ENCODE data around the gene USP54. TPM values are rescaled to one million over a fixed set of nuclear protein-coding genes. Genes with fewer than 3 reads are reported as not detected.

USP54 gene
- total RNA-seq, 1 experiment from 2014 or later, result 37.9 TPM

- Histone ChIP-seq H3K4me1 (ENCODE audit: insufficient read depth, low read length) (no peaks in the 10 kb centered on the region), H4K5ac (ENCODE audit: insufficient read length, low read depth, low read length) (no peak overlapping the region), H2AFZ (ENCODE audit: low read length) (no peak overlapping the region), H3K23me2 (ENCODE audit: insufficient read length, low read depth, low read length, poor library complexity, severe bottlenecking) (no peaks in the 10 kb centered on the region), H3K27me3 (ENCODE audit: insufficient read depth, low read length) (no peaks in the 10 kb centered on the region), H3K79me1 (ENCODE audit: insufficient read depth, low read depth, low read length, poor library complexity, severe bottlenecking) (peaks cover 3% of the 10 kb centered on the region), H3K79me2 (ENCODE audit: insufficient read depth, low read length) (no peaks in the 10 kb centered on the region; the same call in 1 of the 2 replicates), H2AK5ac (ENCODE audit: insufficient read length, low read length) (no peak overlapping the region), H3K9me3 (ENCODE audit: control insufficient read depth, low read depth, low read length) (no peaks in the 10 kb centered on the region), H3K9ac (ENCODE audit: extremely low read depth, insufficient read length, low read length) (no peak overlapping the region), H2BK15ac (ENCODE audit: low read depth, low read length) (no peak overlapping the region), H3K14ac (ENCODE audit: insufficient read depth, low read length) (no peak overlapping the region), H2BK12ac (ENCODE audit: insufficient read length, low read depth, low read length) (no peak overlapping the region), H3K4me2 (ENCODE audit: insufficient read depth, insufficient read length, low read length) (no peak overlapping the region), H4K20me1 (ENCODE audit: control insufficient read depth, insufficient read depth, insufficient read length) (no peaks in the 10 kb centered on the region), H2BK5ac (ENCODE audit: insufficient read length, low read length) (no peak overlapping the region), H4K8ac (replicated peaks; ENCODE audit: insufficient read length, low read depth, low read length) (no peak overlapping the region), H3K18ac (ENCODE audit: insufficient read length, low read depth, low read length) (no peak overlapping the region), H2BK20ac (ENCODE audit: low read depth, low read length, poor library complexity, severe bottlenecking) (no peak overlapping the region), H3T11ph (ENCODE audit: low read length) (no peak overlapping the region), H3K23ac (ENCODE audit: insufficient read length, low read depth, low read length) (no peak overlapping the region), H3K27ac (ENCODE audit: insufficient read length, low read depth, low read length) (no peak overlapping the region), H3K56ac (ENCODE audit: insufficient read length, low read depth, low read length) (no peak overlapping the region), H2BK120ac (ENCODE audit: low read depth, low read length, poor library complexity, severe bottlenecking) (no peak overlapping the region), H4K91ac (ENCODE audit: insufficient read length, low read depth, low read length) (no peak overlapping the region), H3K4ac (ENCODE audit: low read depth, low read length) (no peak overlapping the region)
- peak overlapping the region; percentile 39 to 80 (median 73); a peak in 3 of 7 replicates for H3K27ac Mint-ChIP-seq
- H3K27me3 Mint-ChIP-seq (ENCODE audit: low read depth), result no peaks in the 10 kb centered on the region
- 0 out of 7 replicates have a peak, but pooled peaks cover 0 to 3% (median 0%) of the 10 kb centered on the region in 3 experiments for H3K36me3 Mint-ChIP-seq (ENCODE audit: insufficient read depth in 1 of 3, low read depth in 3 of 3)
- H3K9me3 Mint-ChIP-seq, result no peaks in the 10 kb centered on the region
- no peak for DNase-seq
- no peak overlapping the region for H3K4me3 Mint-ChIP-seq
- no CpG with 5 or more reads among the region's 3 CpGs for WGBS (ENCODE audit: extremely low coverage, insufficient read length, low lambda C conversion rate)
- no peak for TF ChIP-seq CTCF (conservative IDR thresholded peaks at IDR 0.05)
- H3K4me1 Mint-ChIP-seq, result no peaks in the 10 kb centered on the region
Observed at GRCh38 chr10:73614720-73615119, 23.6 kb upstream of the USP54 start.

Data from H9 (cell line).